ENCODE data around the gene ZBTB44.

ZBTB44 gene

DNA sequence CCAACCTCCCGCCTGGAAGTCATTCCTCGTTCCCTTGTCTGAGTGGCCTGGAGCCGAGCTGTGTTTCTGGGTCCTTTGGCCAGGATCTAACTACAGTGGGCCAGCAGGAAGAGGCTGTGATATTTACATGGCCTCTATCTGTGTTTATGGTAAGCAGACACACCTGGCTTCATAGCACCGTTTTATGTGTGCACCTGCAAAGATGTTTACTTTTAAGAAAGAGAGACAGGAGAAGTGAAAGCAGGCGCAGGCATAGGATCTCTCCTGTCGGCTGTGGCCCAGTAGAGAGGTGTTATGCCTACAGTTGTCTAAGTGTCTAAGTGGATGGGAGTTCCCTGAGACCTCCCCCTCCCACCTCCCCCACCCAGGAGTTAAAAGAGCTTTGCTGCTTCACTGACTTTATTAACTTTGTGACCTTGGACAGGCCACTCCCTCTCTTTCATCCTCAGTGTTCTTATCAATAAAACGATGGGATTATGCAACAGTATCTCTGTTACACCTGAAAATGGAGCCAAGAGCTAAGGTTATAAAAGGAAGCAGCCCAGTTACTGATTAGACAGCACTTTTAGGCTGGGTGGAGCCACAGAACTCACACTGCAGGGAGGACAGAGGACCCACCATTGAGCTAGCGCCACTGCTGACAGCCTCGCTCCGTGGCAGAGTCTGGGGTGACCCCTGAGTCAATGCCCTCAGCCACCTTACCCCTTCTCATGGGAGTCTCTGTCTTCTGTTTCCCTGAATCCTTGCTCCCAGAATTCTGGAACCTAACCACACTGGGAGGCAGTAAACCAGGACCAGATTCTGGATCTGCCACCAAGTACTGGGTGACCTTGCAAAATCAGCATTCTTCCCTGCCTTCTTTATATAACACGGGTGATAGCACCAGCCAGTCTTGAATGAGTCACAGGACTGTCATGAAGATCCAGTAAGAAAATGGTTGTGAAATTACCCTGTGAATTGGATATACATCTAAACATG lies 133.1 kb downstream of the ZBTB44 start:
- DNase-seq (ENCODE audit: low spot score): no peak
- TF ChIP-seq CTCF (IDR thresholded peaks at IDR 0.05; ENCODE audit: borderline replicate concordance, control extremely low read depth, extremely low read depth, insufficient read depth, missing control alignments): no peak
- in situ Hi-C loops (cut with MboI; ENCODE audit: low sequenced_read_pairs, unreplicated experiment): no loop called here

GRCh38 chr11:130180896-130181294 lies 133.8 kb downstream of the ZBTB44 start:
- no peak for TF ChIP-seq CTCF (IDR thresholded peaks at IDR 0.05; ENCODE audit: borderline replicate concordance, control extremely low read depth, extremely low read depth, insufficient read depth, missing control alignments)
- in situ Hi-C loops (cut with MboI; ENCODE audit: low sequenced_read_pairs, unreplicated experiment): no loop called here
- DNase-seq (ENCODE audit: low spot score): no peak

DNA sequence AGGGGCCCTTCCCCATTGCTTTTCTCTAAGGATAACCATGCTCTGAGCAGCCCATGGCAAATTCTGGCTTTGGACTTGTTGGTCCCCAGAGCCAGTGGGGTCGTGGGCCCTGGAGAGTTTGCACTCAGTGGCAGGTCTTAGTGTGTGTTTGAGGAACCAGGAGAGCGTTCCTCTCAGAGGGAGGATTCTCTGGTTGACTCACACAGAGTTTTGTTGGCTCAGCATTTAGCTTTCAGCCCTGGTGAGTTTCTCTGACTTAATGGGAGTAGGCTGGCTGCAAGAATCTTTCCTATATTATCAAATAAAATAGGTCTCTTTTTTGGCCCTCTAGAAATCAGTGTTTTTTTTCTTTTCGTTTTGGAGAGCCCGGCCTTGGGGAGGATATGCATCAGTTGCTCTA lies 134.2 kb downstream of the ZBTB44 start:
- DNase-seq (ENCODE audit: low spot score): no peak
- no peak for TF ChIP-seq CTCF (IDR thresholded peaks at IDR 0.05; ENCODE audit: borderline replicate concordance, control extremely low read depth, extremely low read depth, insufficient read depth, missing control alignments)
- in situ Hi-C loops (cut with MboI; ENCODE audit: low sequenced_read_pairs, unreplicated experiment): no loop called here

DNA sequence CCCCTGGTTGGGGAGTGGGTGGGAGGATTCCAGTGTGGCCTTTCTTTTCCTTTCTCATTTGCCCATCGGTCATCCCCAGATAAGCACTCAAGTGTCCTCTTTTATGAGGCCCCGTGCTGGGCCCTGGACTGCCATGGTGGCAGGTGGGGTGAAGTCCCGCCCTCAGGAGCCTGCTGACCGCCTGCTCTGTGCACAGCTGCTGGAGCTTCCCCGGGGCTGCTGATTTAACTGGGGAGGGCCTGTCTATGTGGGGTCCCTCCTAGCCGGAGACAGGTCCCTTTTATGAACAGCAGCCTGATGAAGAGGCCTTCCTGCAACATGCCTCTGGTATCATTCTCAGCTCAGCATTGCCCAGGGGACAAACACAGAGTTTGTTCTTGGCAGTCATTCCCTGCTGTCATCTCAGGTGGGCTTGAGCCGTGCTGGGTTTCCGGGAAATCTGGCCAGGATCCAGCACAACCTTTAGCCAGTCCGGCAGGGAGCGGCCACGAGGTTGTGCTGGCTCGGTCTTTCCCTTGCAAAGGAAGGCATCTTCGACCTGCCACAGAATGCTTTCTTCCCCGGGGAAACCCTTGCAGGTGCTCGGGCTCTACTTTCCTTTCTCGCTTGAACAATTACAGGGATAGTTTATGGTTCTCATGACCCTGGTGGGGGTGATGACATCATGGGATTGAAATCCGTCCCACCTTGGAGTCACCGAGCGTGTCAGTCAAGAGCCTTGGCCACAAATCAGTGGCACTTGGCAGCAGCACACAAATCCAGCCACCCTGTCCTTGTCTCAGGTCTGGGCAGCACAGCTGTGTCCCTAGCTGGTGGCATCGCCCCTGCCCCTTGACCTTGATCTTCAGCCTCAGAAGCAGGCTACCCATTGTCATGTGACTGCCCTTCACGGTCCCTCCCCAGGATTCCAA lies 135.1 kb downstream of the ZBTB44 start:
- in situ Hi-C loops (cut with MboI; ENCODE audit: low sequenced_read_pairs, unreplicated experiment): no loop called here
- no peak for DNase-seq (ENCODE audit: low spot score)
- TF ChIP-seq CTCF (IDR thresholded peaks at IDR 0.05; ENCODE audit: borderline replicate concordance, control extremely low read depth, extremely low read depth, insufficient read depth, missing control alignments): no peak

DNA sequence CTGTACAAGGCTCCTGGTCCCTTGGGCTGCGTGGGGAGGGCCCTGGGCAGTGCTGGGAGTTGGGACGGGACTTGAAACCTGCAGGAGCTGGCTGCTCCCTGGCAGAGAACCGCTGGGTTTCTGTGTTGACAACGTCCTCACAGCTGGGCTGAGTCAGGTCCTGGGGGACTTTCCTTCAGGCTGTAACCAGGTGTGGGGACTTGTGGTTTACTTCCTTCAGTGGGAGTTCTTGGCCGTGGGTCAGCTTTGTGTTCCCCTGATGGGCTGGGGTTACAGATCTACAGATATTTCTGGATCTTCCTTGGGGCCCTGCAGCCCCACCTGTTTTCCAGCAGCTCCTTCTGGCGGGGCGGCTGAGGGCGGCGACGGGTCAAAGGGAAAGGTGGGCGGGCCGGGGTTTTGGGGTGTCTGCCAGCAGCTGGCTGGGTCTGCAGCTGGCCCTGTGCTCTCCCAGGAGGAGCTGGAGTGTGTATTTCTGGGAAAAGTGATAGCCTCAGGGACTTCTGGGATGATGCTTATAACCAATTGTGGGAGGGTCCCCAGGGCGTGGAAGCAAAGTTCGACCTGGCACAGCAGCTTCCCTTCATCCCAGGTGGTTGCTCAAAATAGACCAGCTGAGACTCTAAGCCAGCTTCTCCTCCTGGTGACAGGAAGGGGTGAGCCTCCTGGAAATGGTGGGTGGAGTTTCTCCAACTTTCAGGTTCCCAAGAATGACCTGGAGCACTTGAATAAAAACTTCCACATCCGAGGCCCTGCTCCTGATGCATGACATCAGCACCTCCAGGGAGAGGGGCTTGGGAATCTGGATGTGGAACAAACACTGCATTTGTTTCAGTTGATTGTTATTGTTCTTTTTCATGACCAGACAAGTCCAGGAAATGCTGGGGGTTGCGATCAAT lies 136.0 kb downstream of the ZBTB44 start:
- DNase-seq (ENCODE audit: low spot score): no peak
- in situ Hi-C loops (cut with MboI; ENCODE audit: low sequenced_read_pairs, unreplicated experiment): no loop called here

More for the DNA sequence above, 136.0 kb downstream of the ZBTB44 start:
- no peak for TF ChIP-seq CTCF (IDR thresholded peaks at IDR 0.05; ENCODE audit: borderline replicate concordance, control extremely low read depth, extremely low read depth, insufficient read depth, missing control alignments)

All from GM13976 (cell line).